IPS-18a (cell line): ENCODE data around the gene AKR7A2.
"Not testable (repeated sequence)": the region's sequence is repeated elsewhere in the genome, so short reads cannot be mapped to it uniquely, and the experiment has no call there.

ENCODE experiments used
- H3K27ac ChIP-seq: one replicate; pipeline ENCODE4 v1.5.1; 2013; ENCODE audit warnings: low read length
- H3K27me3 ChIP-seq: one replicate; pipeline ENCODE4 v1.6.1; 2013; ENCODE audit warnings: mild to moderate bottlenecking, low read length; ENCODE audit not compliant: control insufficient read depth, insufficient read depth
- H3K36me3 ChIP-seq: one replicate; pipeline ENCODE4 v1.6.1; 2013; ENCODE audit warnings: low read depth, low read length; ENCODE audit not compliant: control insufficient read depth
- H3K4me1 ChIP-seq: one replicate; pipeline ENCODE4 v1.6.1; 2013; ENCODE audit warnings: low read depth, low read length; ENCODE audit not compliant: control insufficient read depth
- H3K4me3 ChIP-seq: one replicate; pipeline ENCODE4 v1.5.1; 2013; ENCODE audit warnings: low read length
- H3K9ac ChIP-seq: one replicate; pipeline ENCODE4 v1.6.1; 2013; ENCODE audit warnings: mild to moderate bottlenecking, low read length, moderate library complexity
- H3K9me3 ChIP-seq: one replicate; pipeline ENCODE4 v1.6.1; 2013; ENCODE audit warnings: low read depth, low read length; ENCODE audit not compliant: control insufficient read depth

AKR7A2 gene

DNA sequence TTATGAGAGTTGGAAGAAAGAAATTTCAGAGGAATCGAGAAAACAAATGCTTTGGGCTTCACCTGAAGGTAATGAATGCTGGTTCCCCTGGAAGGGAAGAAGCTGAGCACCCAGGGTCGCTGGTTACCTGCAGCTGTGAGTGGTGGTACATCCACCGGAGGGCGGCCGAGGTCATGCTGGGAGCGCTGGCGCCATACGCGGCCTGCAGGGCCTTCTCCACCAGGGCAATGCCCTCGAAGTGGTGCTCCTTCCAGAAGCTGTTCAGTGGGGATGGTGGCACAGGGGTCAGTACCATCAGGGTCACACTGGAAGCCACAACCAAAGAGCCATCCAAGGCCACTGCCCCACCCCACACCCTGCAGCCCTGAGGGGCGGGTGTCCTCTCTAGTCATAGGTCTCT, 43.5 kb downstream of the AKR7A2 start:
- no peak overlapping the region for H3K27ac ChIP-seq
- no peaks in the 10 kb centered on the region for H3K4me1 ChIP-seq
- no peak overlapping the region for H3K4me3 ChIP-seq
- H3K9me3 ChIP-seq: no peaks in the 10 kb centered on the region
- H3K9ac ChIP-seq: no peak overlapping the region
- no peaks in the 10 kb centered on the region for H3K36me3 ChIP-seq
- no peaks in the 10 kb centered on the region for H3K27me3 ChIP-seq

DNA sequence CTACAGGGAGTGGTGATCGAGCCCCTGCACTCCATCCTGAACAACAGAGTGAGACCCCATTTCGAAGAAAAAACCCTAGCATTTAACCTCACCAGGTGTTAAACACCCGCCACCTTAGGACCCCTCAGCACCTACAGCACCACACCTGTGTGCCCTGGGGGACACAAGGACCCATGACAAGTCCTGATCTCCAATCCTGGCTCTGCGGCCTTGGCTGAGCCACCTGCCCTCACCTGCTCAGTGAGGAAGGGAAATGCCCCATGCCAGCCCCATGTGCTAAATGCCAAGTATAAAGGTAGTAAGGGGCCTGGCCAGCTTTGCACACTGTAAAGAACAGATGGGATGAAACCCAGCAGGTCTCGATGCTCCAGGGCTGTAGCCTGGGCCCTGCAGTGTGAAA, 49.2 kb downstream of the AKR7A2 start:
- Histone ChIP-seq H3K9me3 (no peaks in the 10 kb centered on the region), H3K4me3 (no peak overlapping the region), H3K27me3 (no peaks in the 10 kb centered on the region), H3K9ac (no peak overlapping the region), H3K27ac (no peak overlapping the region), H3K36me3 (peaks cover 32% of the 10 kb centered on the region), H3K4me1 (no peaks in the 10 kb centered on the region)

DNA sequence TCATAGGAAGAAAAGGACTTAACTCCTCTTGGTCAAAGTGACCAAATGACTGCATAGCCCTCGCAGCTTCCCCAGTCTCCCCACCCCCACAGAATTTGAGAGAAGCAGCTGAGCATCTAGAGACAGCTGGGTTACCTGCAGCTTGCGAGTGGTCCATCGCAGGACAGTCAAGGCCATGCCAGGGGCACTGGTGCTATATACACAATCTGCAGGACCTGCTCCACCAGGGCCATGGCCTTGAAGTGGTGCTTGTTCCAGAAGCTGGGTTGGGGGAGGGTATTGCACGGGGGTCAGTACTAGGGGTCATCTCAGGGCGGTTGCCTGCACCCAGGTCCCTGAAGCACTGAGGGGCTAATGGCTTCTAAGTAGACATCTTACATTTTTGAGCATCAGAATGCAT, 49.9 kb downstream of the AKR7A2 start:
- H3K9me3 ChIP-seq: no peaks in the 10 kb centered on the region
- H3K9ac ChIP-seq: no peak overlapping the region
- no peaks in the 10 kb centered on the region for H3K4me1 ChIP-seq
- H3K27me3 ChIP-seq: no peaks in the 10 kb centered on the region
- no peak overlapping the region for H3K4me3 ChIP-seq
- H3K36me3 ChIP-seq: peaks cover 39% of the 10 kb centered on the region
- no peak overlapping the region for H3K27ac ChIP-seq

DNA sequence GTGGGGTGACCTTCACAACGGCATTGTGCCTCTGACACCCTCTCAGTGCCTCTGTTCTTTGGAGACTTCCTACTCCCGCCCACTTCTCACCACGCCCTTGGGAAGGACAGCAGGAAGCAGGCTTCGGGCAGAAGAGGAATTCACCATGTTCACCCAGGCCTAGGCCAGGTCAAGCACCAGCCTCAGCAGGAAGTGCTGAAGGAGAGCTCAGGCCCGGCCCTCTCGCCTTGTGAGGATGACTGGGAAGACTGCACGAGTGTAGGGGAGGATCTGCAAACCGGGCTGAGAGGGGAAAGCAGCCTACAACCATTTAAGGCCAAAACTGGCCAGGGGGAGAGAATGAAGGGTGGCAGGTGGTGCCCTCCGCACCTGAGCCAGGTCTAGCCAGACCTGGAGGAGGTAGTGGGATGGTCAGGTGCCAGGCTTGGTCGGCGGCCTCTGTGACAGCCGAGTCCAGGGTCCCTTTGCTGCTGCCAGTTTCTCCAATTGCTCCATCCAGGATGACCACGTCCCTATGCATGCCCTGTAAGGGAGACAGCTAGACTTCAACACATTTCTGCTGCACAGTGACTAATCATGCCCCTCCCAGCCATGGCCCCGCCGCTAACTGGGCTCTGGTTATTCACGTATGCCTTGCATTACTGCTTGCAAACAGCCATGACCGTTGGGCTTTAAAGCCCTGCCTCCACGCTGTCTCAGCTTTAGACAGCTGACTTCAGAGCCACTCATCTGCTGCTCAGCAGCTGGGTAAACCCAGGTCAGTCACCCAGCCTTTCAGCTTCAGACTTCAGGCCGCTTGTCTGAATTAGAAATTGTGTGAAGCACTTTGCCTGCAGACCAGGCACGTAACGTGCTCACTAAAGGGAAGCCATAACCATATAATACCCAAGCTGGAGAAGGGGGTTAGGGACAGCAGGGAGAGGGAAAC, 51.5 kb downstream of the AKR7A2 start:
- H3K4me1 ChIP-seq: no peaks in the 10 kb centered on the region
- H3K36me3 ChIP-seq: peaks cover 55% of the 10 kb centered on the region
- no peak overlapping the region for H3K27ac ChIP-seq

DNA sequence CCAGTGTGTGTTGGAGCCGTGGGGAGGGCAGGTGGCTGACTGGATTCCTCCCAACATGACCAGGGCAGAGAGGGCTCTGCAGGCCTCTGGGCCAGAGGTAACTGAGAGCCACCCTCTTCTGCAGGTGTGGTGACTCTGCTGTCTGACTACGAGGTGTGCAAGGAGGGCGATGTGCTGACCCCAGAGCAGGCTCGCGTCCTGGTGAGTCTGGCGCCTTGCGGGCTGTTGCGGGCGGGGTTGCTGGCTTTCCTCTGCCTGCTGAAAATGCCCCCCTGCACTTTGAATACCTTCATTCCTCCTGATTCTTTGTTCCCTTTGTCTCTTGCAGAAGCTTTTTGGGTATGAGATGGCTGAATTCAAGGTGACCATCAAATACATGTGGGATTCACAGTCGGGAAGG, 53.6 kb downstream of the AKR7A2 start:
- no peak overlapping the region for H3K27ac ChIP-seq
- peaks cover under 1% of the 10 kb centered on the region for H3K4me1 ChIP-seq
- peaks cover 65% of the 10 kb centered on the region for H3K36me3 ChIP-seq
- no peaks in the 10 kb centered on the region for H3K27me3 ChIP-seq
- no peak overlapping the region for H3K4me3 ChIP-seq
- no peak overlapping the region for H3K9ac ChIP-seq
- H3K9me3 ChIP-seq: no peaks in the 10 kb centered on the region

More for the DNA sequence above, 51.5 kb downstream of the AKR7A2 start:
- Histone ChIP-seq H3K4me3 (no peak overlapping the region), H3K9me3 (no peaks in the 10 kb centered on the region), H3K9ac (no peak overlapping the region), H3K27me3 (no peaks in the 10 kb centered on the region)

DNA sequence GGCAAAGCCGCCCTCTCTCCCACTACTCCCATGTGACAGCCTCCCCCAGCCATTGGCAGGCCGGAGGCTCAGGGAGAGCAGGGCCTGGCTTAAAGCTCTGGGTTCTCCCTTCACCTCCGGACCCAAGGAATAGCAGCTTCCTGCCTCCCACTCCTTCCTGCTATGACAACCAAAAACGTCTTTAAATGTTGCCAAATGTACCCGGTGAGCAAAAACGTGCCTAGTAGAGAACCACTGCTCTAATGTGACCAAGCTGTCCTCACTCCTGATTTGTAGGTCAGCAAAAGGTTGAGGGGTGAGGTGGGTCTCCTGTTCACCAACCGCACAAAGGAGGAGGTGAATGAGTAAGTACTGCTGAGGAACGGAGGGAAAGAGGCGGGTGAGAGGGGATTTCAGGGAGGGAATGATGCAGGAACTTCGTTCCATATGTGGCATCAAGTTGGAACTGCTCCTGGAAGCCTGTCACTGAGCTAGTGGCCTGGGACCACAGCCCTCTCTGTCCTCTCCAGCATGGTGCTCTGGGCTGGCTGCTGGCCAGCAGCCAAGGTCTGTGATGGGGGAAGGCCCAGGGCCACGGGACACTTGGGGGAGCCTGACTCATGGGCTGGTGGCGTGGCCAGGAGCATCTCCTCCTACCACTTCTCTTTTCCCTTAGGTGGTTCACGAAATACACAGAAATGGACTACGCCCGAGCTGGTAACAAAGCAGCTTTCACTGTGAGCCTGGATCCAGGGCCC, 54.6 kb downstream of the AKR7A2 start:
- Histone ChIP-seq H3K4me1 (peaks cover 8% of the 10 kb centered on the region), H3K27me3 (no peaks in the 10 kb centered on the region), H3K36me3 (peaks cover 65% of the 10 kb centered on the region), H3K27ac (no peak overlapping the region), H3K4me3 (no peak overlapping the region), H3K9me3 (no peaks in the 10 kb centered on the region), H3K9ac (no peak overlapping the region)

DNA sequence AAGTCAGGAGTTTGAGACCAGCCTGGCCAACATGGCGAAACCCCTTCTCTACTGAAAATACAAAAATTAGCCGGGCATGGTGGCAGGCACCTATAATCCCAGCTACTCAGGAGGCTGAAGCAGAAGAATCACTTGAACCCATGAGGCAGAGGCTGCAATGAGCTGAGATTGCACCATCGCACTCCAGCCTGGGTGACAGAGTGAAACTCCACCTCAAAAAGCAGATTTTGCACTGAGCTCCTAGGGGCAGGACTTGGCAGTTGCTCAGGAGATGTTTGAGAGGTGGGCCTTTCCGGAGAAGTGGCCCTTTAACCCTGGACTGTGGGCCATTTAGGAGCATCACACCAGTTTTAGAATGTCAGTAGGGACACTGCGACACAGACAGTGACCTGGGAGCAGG, 55.6 kb downstream of the AKR7A2 start:
- H3K27me3 ChIP-seq, H3K4me1 ChIP-seq, H3K9me3 ChIP-seq, H3K4me3 ChIP-seq, H3K9ac ChIP-seq, H3K27ac ChIP-seq: not testable (repeated sequence)
- peaks cover 65% of the 10 kb centered on the region for H3K36me3 ChIP-seq

DNA sequence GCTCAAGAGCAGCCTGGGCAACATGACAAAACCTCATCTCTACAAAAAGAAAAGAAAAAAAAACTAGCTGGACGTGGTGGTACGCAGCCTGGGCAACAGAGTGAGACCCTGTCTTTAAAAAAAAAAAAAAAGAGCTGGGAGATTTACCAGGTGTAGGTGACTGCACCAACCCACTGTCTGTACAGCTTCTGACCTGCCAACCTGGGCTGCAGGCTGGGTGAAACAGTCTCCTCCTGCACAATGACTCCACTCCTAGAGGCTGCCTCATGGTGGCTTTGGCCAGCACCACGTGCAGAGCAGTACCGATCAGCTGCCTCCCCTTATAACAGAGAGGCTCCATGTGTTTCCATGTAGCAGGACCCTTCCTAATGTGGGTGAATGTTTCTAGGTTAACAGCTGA, 56.7 kb downstream of the AKR7A2 start:
- H3K27me3 ChIP-seq: no peaks in the 10 kb centered on the region
- H3K9me3 ChIP-seq: no peaks in the 10 kb centered on the region
- no peak overlapping the region for H3K4me3 ChIP-seq
- peaks cover 12% of the 10 kb centered on the region for H3K4me1 ChIP-seq
- H3K9ac ChIP-seq: no peak overlapping the region
- peaks cover 58% of the 10 kb centered on the region for H3K36me3 ChIP-seq
- no peak overlapping the region for H3K27ac ChIP-seq

DNA sequence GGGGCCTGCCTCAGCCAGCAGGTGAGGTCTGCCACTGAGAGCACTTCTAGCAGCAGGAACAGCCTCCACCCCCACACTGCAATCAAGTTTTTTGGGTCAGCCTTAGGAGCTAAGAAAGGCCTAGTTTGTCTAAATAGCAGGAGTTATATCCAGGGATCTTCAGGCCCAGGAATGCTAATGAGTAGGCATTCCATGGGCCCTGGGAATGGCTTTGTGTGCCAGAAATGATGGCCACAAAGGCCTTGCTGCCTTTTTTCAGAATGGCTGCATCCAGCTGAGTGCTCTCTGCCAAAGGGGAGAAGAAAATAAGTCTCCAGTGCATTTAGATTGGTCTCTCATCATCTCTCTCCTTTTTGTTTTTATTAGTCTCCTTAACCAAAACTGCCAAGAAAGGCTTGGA, 57.5 kb downstream of the AKR7A2 start:
- Histone ChIP-seq H3K27ac (no peak overlapping the region), H3K36me3 (peaks cover 50% of the 10 kb centered on the region), H3K9ac (no peak overlapping the region), H3K27me3 (no peaks in the 10 kb centered on the region), H3K9me3 (no peaks in the 10 kb centered on the region), H3K4me3 (no peak overlapping the region), H3K4me1 (peaks cover 14% of the 10 kb centered on the region)
